Prostate gland (tissue), 2 donors: ENCODE measurements around the gene ZNF254. TPM values are rescaled to one million over a fixed set of nuclear protein-coding genes. Genes with fewer than 3 reads are reported as not detected.

Experiments
- DNase-seq: peaks from one replicate; pipeline ENCODE4 v3.0.0-alpha.2; 2019; ENCODE audit warnings: low spot score
- H3K27ac ChIP-seq, 2 donors: fragments of 200-600 bp; sonication (generic); 2 replicates each; pipeline ENCODE4 v1.5.1; 2017 to 2019
- H3K27me3 ChIP-seq: fragments of 200-600 bp; sonication (generic); replicated peaks from 2 replicates; pipeline ENCODE4 v1.5.1; 2019; ENCODE audit not compliant: insufficient read depth
- H3K36me3 ChIP-seq, 2 donors: fragments of 200-600 bp; sonication (generic); 1 replicate in 1 of 2; 2 replicates in 1 of 2; pipeline versions ENCODE4 v1.5.1 to v1.8.1; 2017 to 2019
- H3K4me1 ChIP-seq: fragments of 200-600 bp; sonication (generic); replicated peaks from 2 replicates; pipeline ENCODE4 v1.5.1; 2019
- H3K4me3 ChIP-seq, 2 donors: fragments of 200-600 bp; sonication (generic); 2 replicates each; pipeline ENCODE4 v1.5.1; 2017 to 2019
- H3K9me3 ChIP-seq: fragments of 200-600 bp; sonication (generic); 2 replicates; pipeline ENCODE4 v1.5.1; 2017
- POLR2A ChIP-seq: fragments of 450-650 bp; IDR thresholded peaks from one replicate; pipeline ENCODE4 v1.6.1; 2016; ENCODE audit warnings: antibody characterized with exemption, mild to moderate bottlenecking
- POLR2AphosphoS5 ChIP-seq: sonication (generic); formaldehyde crosslinking; IDR thresholded peaks from one replicate; pipeline ENCODE4 v1.6.1; 2017; ENCODE audit warnings: antibody characterized with exemption
- WGBS: methylation state at CpG from one replicate; pipeline ENCODE4 v1.1.5; 2018; 5-methylcytosine and 5-hydroxymethylcytosine counted together
- intact Hi-C: fragments of 100-400 bp; cut with DNase I; formaldehyde crosslinking; loops from one replicate; pipeline ENCODE4 v1.14.2; 2022
- total RNA-seq, 2 donors: library from RNA; depleted of rRNA; stranded (reverse); fragments of >200 nt; gene quantifications; one replicate each; pipeline ENCODE4 v1.1.0, GENCODE V29; 2016
- TF ChIP-seq, protein P1 (sequence below), 4 experiments: fragments of 200-600 bp in 2 of 4; fragments of 450-650 bp in 2 of 4; sonication (generic) in 2 of 4; IDR thresholded peaks; 1 replicate in 3 of 4; 2 replicates in 1 of 4; pipeline ENCODE4 v1.5.1; 2016 to 2019; ENCODE audit warnings: antibody characterized with exemption in 4 of 4, mild to moderate bottlenecking in 2 of 4, moderate library complexity in 2 of 4

The ZNF254 gene
- total RNA-seq, 2 donors from 2014 or later: 21.8 to 22.7 TPM

DNA sequence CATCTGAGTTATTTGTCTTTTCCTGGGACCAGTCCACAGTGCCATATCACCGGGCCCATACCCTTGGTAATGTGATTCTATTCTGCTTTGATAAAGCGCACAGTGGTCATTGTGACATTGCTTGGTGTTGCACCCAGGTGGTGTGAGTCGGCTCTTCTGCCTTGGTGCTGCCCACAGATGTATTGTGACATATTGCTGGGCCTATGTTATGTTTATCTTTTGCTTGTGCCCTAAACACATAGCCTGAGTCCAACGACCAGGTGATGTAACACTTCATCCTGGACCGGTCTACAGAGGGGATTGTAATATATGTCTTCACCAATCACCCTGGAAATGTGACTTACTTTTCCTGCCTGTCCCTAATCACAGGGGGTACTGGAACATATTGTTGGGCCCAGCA is 23.7 kb upstream of the ZNF254 start:
- DNase-seq: no peak
- no peak overlapping the region for H3K4me3 ChIP-seq
- 90% methylated on average over 5 of the region's 5 CpGs for WGBS
- H3K27ac ChIP-seq: no peak overlapping the region
- H3K9me3 ChIP-seq: no peaks in the 10 kb centered on the region
- H3K4me1 ChIP-seq: no peaks in the 10 kb centered on the region
- H3K27me3 ChIP-seq: no peaks in the 10 kb centered on the region
- intact Hi-C loops: no loop called here
- TF ChIP-seq, protein P1, sequence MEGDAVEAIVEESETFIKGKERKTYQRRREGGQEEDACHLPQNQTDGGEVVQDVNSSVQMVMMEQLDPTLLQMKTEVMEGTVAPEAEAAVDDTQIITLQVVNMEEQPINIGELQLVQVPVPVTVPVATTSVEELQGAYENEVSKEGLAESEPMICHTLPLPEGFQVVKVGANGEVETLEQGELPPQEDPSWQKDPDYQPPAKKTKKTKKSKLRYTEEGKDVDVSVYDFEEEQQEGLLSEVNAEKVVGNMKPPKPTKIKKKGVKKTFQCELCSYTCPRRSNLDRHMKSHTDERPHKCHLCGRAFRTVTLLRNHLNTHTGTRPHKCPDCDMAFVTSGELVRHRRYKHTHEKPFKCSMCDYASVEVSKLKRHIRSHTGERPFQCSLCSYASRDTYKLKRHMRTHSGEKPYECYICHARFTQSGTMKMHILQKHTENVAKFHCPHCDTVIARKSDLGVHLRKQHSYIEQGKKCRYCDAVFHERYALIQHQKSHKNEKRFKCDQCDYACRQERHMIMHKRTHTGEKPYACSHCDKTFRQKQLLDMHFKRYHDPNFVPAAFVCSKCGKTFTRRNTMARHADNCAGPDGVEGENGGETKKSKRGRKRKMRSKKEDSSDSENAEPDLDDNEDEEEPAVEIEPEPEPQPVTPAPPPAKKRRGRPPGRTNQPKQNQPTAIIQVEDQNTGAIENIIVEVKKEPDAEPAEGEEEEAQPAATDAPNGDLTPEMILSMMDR (IDR thresholded peaks at IDR 0.05): no peak
- TF ChIP-seq POLR2A (no peak), POLR2AphosphoS5 (no peak)
- H3K36me3 ChIP-seq: peaks cover 0 to 4% of the 10 kb centered on the region in 2 donors

DNA sequence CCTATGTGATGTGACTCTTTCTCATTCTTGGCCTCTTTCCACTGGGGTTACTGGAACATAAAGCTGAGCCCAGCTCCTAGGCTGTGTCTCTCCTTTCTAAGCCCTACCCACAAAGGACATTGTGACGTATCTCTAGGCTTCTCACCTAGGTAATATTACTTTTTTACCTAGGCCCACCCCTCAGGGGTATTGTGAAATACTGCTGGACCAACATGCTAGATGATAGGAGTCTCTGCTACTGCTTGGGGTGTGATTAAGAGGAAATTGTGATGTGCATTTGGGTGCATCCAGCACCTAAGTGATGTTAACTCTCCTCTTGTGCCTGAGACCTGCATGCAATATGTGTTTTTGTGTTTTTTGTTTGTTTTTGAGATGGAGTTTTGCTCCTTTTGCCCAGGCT is 22.8 kb upstream of the ZNF254 start:
- DNase-seq: no peak
- H3K27ac ChIP-seq: no peak overlapping the region
- H3K9me3 ChIP-seq: no peaks in the 10 kb centered on the region
- H3K27me3 ChIP-seq: no peaks in the 10 kb centered on the region
- H3K36me3 ChIP-seq: peaks cover 0 to 4% of the 10 kb centered on the region in 2 donors
- 86% methylated on average over 1 of the region's 1 CpG for WGBS
- no peaks in the 10 kb centered on the region for H3K4me1 ChIP-seq
- TF ChIP-seq POLR2A (no peak), POLR2AphosphoS5 (no peak)
- H3K4me3 ChIP-seq: no peak overlapping the region
- intact Hi-C loops: no loop called here

DNA sequence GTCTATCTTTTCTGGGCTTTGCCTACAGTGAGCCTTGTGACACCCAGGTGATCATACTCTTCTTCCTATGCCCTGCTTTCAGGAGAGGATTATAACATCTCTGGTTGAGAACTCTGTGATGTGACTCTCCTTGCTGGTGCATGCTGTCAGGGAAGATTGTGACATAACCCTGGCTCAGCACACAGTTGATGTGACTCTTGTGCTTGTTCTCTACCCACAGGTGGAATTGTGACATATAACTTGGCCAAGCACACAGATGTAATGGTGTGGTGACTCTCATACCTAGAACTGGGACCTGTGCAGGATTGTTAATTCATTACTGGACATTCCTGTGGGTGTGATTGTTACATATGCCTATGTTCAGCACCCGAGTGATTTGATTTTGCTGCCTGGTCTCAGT is 21.7 kb upstream of the ZNF254 start:
- intact Hi-C loops: no loop called here
- 90% methylated on average over 1 of the region's 1 CpG for WGBS
- H3K4me1 ChIP-seq: no peaks in the 10 kb centered on the region

DNA sequence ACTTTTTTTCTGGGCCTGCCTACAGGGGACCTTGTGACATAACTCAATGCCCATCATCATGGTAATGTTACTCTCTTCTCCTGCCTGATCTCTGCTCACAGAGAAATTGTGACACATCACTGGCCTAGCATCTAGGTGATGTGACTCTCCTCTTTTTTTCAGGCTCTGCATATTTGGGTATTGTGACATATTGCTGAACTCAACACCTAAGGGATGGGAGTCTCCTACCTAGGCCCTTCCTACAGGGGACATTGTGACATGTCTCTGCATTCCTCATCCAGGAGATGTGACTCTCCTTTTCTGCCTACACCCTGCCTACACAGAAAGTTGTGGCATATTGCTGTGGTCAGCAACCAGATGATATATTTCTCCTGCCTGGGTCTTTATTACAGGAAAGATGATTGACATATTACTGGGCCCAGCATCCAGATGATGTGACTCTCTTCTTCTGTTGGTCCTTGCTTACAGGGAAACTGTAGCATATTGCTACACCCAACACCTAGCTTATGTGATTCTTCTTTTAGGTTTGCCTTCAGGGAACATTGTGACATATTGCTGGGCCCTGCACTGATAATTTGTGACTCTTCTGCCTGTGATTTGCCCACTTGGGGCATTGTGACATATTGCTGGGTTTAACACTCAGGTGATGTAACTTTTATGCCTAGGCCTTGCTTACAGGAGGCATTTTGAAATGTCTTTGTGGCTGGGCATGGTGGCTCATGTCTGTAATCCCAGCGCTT is 21.0 kb upstream of the ZNF254 start:
- H3K9me3 ChIP-seq: no peaks in the 10 kb centered on the region
- no peak for DNase-seq
- H3K27me3 ChIP-seq: no peaks in the 10 kb centered on the region
- intact Hi-C loops: no loop called here
- no peaks in the 10 kb centered on the region for H3K36me3 ChIP-seq
- TF ChIP-seq, protein P1 (IDR thresholded peaks at IDR 0.05): no peak
- TF ChIP-seq POLR2AphosphoS5 (no peak), POLR2A (no peak)
- H3K4me1 ChIP-seq: no peaks in the 10 kb centered on the region
- no peak overlapping the region for H3K4me3 ChIP-seq
- 94% methylated on average over 1 of the region's 1 CpG for WGBS
- H3K27ac ChIP-seq: no peak overlapping the region

More for the DNA sequence above, 21.7 kb upstream of the ZNF254 start:
- no peak overlapping the region for H3K27ac ChIP-seq
- no peak overlapping the region for H3K4me3 ChIP-seq
- no peak for TF ChIP-seq POLR2AphosphoS5
- TF ChIP-seq POLR2A: no peak
- TF ChIP-seq, protein P1 (IDR thresholded peaks at IDR 0.05): no peak
- no peak for DNase-seq
- H3K9me3 ChIP-seq: no peaks in the 10 kb centered on the region
- no peaks in the 10 kb centered on the region for H3K27me3 ChIP-seq
- H3K36me3 ChIP-seq: no peaks in the 10 kb centered on the region

DNA sequence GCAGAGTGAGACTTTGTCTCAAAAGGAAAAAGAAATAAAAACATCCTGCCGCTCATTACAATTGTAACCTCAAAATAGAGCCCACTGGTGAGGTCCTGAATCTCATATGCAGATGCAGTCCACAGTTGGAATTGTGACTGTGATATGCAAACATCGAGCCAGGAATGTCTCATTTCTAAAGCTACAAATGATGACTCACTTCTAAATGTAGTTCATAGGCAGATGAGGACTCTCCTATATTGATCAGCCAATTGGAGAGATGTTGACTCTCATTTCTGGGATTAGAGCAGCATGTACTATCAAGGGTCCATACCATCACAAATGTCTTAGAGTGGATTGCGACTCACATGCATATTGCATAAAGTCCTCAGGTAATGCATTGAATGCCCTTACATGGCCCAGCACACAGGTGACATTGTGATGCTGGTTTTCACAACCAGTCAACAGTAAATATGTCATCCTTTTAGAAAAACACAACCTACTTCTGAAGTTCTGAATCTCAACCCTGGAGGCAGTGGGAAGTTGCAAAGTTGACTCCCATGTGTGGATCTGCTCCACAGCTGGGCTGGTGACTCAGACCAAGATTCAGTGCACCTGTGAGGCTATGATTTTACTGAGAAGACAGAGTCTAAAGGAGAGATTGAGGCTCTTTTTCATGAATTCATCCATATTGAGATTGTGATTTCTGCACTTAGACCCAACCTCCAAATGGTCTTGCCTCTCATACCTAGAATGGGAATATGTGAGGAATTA is 16.9 kb upstream of the ZNF254 start:
- Histone ChIP-seq H3K27me3 (no peaks in the 10 kb centered on the region), H3K9me3 (no peaks in the 10 kb centered on the region), H3K4me3 (no peak overlapping the region), H3K4me1 (no peaks in the 10 kb centered on the region), H3K27ac (no peak overlapping the region), H3K36me3 (no peaks in the 10 kb centered on the region)
- no peak for TF ChIP-seq POLR2A
- TF ChIP-seq POLR2AphosphoS5: no peak
- TF ChIP-seq, protein P1 (IDR thresholded peaks at IDR 0.05): no peak
- intact Hi-C loops: no loop called here
- DNase-seq: no peak
- 97% methylated on average over 3 of the region's 3 CpGs for WGBS
